ENCODE measurements around the gene NPHP3. TPM values are rescaled to one million over a fixed set of nuclear protein-coding genes. Genes with fewer than 3 reads are reported as not detected.

NPHP3 gene
- polyA plus RNA-seq, 1 of the 3 experiments (the other 2 are of a cell fraction) = 19.0 TPM

- TF ChIP-seq MXI1 (IDR thresholded peaks at IDR 0.05; ENCODE audit: low read depth, low read length) = no peak
Measured at GRCh38 chr3:132660811-132661070, 61.5 kb downstream of the NPHP3 start (continued).

GRCh38 chr3:132660052-132660810, 62.0 kb downstream of the NPHP3 start, which contains the start of gene UBA5:
TSS of gene UBA5 (plus strand) at chr3:132660329. CDS start at chr3:132660538, 209 bp downstream.
- Histone ChIP-seq H3K36me3 (replicated peaks in 1 of 2; ENCODE audit: control insufficient read depth in 1 of 2, insufficient read depth in 2 of 2, low read length in 1 of 2) (peaks cover 9 to 11% of the 10 kb centered on the region in 2 experiments), H3F3A (replicated peaks; ENCODE audit: insufficient read depth) (peaks cover 21% of the 10 kb centered on the region), H2AFZ (ENCODE audit: low read depth) (peak within 1 kb of the TSS; percentile 91), H4K20me1 (ENCODE audit: insufficient read depth) (no peaks in the 10 kb centered on the region), H3K79me2 (ENCODE audit: insufficient read depth) (peaks cover 63% of the 10 kb centered on the region), H3K4me3 (ENCODE audit: low read depth in 2 of 2, low read length in 1 of 2) (peak within 1 kb of the TSS; percentile 81 to 95), H3K9me3 (no peaks in the 10 kb centered on the region), H3K9me2 (no peaks in the 10 kb centered on the region), H3K27me3 (ENCODE audit: insufficient read depth) (no peaks in the 10 kb centered on the region), H3K27ac (ENCODE audit: low read depth in 2 of 2, low read length in 1 of 2) (peak within 1 kb of the TSS; percentile 85 to 95), H3K4me1 (ENCODE audit: control insufficient read depth in 1 of 2, insufficient read depth in 2 of 2, low read depth in 1 of 2, low read length in 1 of 2) (peaks cover 9 to 16% of the 10 kb centered on the region in 2 experiments; a peak in 3 of 4 replicates), H3K4me2 (peak within 1 kb of the TSS; percentile 89), H3K9ac (peak within 1 kb of the TSS; percentile 89)
- CTCF ChIA-PET = interaction anchor here (0.6 to 3.6 kb wide), 7 partner anchors 11 to 125 kb away, joined by 3 to 21 read pairs (median 4); no protein-coding TSS in a partner anchor
- WGBS (ENCODE audit: low lambda C conversion rate) = under 1% methylated on average over 35 of the region's 64 CpGs
- TF ChIP-seq RAD21 (IDR thresholded peaks at IDR 0.05; ENCODE audit: low read length) = no peak
- peak; percentile 62; the same call in 1 of the 2 replicates for TF ChIP-seq TAF1 (IDR thresholded peaks at IDR 0.05; ENCODE audit: borderline replicate concordance, low read depth, low read length)
- no peak for TF ChIP-seq NRF1 (IDR thresholded peaks at IDR 0.05; ENCODE audit: low read depth, low read length)
- peak; percentile 74 for TF ChIP-seq POLR2AphosphoS5 (IDR thresholded peaks at IDR 0.05; ENCODE audit: low read depth, low read length)
- no peak for TF ChIP-seq MEF2A (IDR thresholded peaks at IDR 0.05; ENCODE audit: borderline replicate concordance, low read depth)
- no peak for TF ChIP-seq PBX3 (IDR thresholded peaks at IDR 0.05)
- TF ChIP-seq RXRA (IDR thresholded peaks at IDR 0.05; ENCODE audit: borderline replicate concordance, low read depth) = no peak
- TF ChIP-seq REST (IDR thresholded peaks at IDR 0.05; ENCODE audit: low read depth, low read length) = peak; percentile 36; the same call in 1 of the 2 replicates
- no peak for TF ChIP-seq RFX5 (IDR thresholded peaks at IDR 0.05; ENCODE audit: low read length)
- no peak for TF ChIP-seq USF2 (IDR thresholded peaks at IDR 0.05; ENCODE audit: borderline replicate concordance, low read depth, low read length)
- TF ChIP-seq GABPA (IDR thresholded peaks at IDR 0.05; ENCODE audit: low read depth) = peak; percentile 87
- TF ChIP-seq FOXM1 (IDR thresholded peaks at IDR 0.05; ENCODE audit: low read depth) = no peak
- TF ChIP-seq SIN3A (IDR thresholded peaks at IDR 0.05; ENCODE audit: borderline replicate concordance, low read depth, low read length) = no peak
- TF ChIP-seq CHD2 (IDR thresholded peaks at IDR 0.05; ENCODE audit: low read length, partially characterized antibody) = peak; percentile 29
- TF ChIP-seq FOXJ3 (CRISPR knock-in tag; IDR thresholded peaks at IDR 0.05) = 0 out of 2 replicates have a peak, but pooled peaks have one; percentile 19
- TF ChIP-seq IRF3 (IDR thresholded peaks at IDR 0.05; ENCODE audit: low read depth, low read length) = no peak
- TF ChIP-seq ELF1 (IDR thresholded peaks at IDR 0.05) = peak; percentile 70; the same call in 1 of the 2 replicates
- TF ChIP-seq MXI1 (IDR thresholded peaks at IDR 0.05; ENCODE audit: low read depth, low read length) = peak; percentile 34
- TF ChIP-seq NFIC (IDR thresholded peaks at IDR 0.05; ENCODE audit: borderline replicate concordance) = no peak
- peak; percentile 58; the same call in 1 of the 2 replicates for TF ChIP-seq YY1 (IDR thresholded peaks at IDR 0.05; ENCODE audit: low read depth)
- peak; percentile 0 for TF ChIP-seq TCF12 (IDR thresholded peaks at IDR 0.05)
- peak; percentile 81 for DNase-seq
- POLR2A ChIA-PET = interaction anchor here (0.7 to 1.4 kb wide), 5 partner anchors 12 to 61 kb away, joined by 3 to 6 read pairs (median 3); partner anchors contain the start of gene NPHP3
